GM21447 (cell line): ENCODE data around the gene YBEY.
"Not testable (repeated sequence)": the region's sequence is repeated elsewhere in the genome, so short reads cannot be mapped to it uniquely, and the experiment has no call there.

Source experiments
- ATAC-seq: cut with Tn5 transposase; IDR thresholded peaks from one replicate; pipeline ENCODE4 v1.9.1; 2021; ENCODE audit not compliant: unreplicated experiment

YBEY gene

GRCh38 chr21:46285761-46286647, at the start of gene YBEY:
Gene YBEY, plus strand, starts transcription at chr21:46286342. Its CDS starts 572 bp downstream, at chr21:46286914.
- ATAC-seq: peak; percentile 80

- no peak for ATAC-seq
Observed at GRCh38 chr21:46237474-46237873, 48.7 kb upstream of the YBEY start.

GRCh38 chr21:46239817-46240325, 46.3 kb upstream of the YBEY start:
- ATAC-seq: no peak

- ATAC-seq: not testable (repeated sequence)
Observed at GRCh38 chr21:46241577-46241976, 44.6 kb upstream of the YBEY start.

- ATAC-seq: no peak
Observed at GRCh38 chr21:46243325-46243724, 42.8 kb upstream of the YBEY start.

- no peak for ATAC-seq
Observed at GRCh38 chr21:46243960-46244361, 42.2 kb upstream of the YBEY start.

GRCh38 chr21:46244602-46245001, 41.5 kb upstream of the YBEY start:
- no peak for ATAC-seq

GRCh38 chr21:46245213-46245915, 40.8 kb upstream of the YBEY start:
- ATAC-seq: no peak

GRCh38 chr21:46246345-46246744, 39.8 kb upstream of the YBEY start:
- ATAC-seq: no peak

- ATAC-seq: no peak
Observed at GRCh38 chr21:46247699-46248421, 38.3 kb upstream of the YBEY start.

- ATAC-seq: no peak
Observed at GRCh38 chr21:46248422-46248782, 37.7 kb upstream of the YBEY start.

GRCh38 chr21:46248827-46249226, 37.3 kb upstream of the YBEY start:
- ATAC-seq: no peak

- no peak for ATAC-seq
Observed at GRCh38 chr21:46250146-46250725, 35.9 kb upstream of the YBEY start.

- ATAC-seq: no peak
Observed at GRCh38 chr21:46252840-46253239, 33.3 kb upstream of the YBEY start.

GRCh38 chr21:46253610-46254124, 32.5 kb upstream of the YBEY start:
- ATAC-seq: peak; percentile 72

- ATAC-seq: peak; percentile 73
Observed at GRCh38 chr21:46254208-46254975, 31.8 kb upstream of the YBEY start.

GRCh38 chr21:46255166-46255565, 31.0 kb upstream of the YBEY start:
- no peak for ATAC-seq

- ATAC-seq: no peak
Observed at GRCh38 chr21:46255758-46256337, 30.3 kb upstream of the YBEY start.

GRCh38 chr21:46256501-46256994, 29.6 kb upstream of the YBEY start:
- ATAC-seq: no peak
